NCI-H1930 (cell line): ENCODE measurements around the gene RPS4Y1.

Experiments used
- DNase-seq, 2 experiments: peaks; one replicate each; lab custom pipeline; 2025; lab: John Stamatoyannopoulos, UW

RPS4Y1 gene

DNA sequence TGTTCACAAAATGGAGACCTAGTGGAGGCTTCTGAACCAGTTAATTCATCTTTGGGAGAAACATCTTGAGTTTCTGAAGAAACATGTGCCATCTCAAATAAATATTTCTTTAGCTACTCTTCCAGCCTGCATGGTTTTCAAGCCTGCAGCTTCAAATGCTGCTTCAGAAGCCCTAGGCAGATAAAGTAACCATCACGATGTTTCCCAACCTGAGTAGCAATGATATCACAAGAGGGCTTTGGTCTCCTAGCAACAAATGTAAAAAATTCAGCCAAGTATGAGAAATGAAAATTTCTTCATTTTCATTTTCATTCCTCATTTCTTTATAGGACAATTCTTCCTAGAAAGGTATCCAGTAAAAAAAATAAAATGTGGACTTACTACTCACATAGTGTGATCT lies 42.2 kb downstream of the RPS4Y1 start:
- DNase-seq, result no peak

GRCh38 chrY:2885880-2886279 lies 44.5 kb downstream of the RPS4Y1 start:
- DNase-seq, result no peak

DNA sequence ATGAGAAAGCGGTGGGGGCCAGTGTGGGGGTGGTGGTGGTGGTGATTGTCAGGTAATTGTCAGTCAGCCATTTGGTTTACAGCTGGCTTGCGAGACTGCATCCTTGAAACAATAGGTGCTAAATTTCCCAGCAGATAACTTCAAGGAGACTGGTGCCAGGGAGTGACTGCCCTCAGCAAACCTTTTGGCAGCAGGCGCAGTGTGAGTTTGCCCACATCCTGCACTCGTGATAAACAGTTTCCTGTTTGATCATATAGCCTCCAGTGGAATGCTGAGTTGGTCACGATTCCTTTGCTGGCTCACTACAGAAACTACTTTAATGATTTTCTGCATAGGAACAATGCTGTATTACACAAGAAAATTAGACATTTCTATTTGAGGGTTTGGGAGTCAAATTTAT lies 46.0 kb downstream of the RPS4Y1 start:
- DNase-seq, result no peak

GRCh38 chrY:2887955-2888354 lies 46.6 kb downstream of the RPS4Y1 start:
- DNase-seq, result no peak

DNA sequence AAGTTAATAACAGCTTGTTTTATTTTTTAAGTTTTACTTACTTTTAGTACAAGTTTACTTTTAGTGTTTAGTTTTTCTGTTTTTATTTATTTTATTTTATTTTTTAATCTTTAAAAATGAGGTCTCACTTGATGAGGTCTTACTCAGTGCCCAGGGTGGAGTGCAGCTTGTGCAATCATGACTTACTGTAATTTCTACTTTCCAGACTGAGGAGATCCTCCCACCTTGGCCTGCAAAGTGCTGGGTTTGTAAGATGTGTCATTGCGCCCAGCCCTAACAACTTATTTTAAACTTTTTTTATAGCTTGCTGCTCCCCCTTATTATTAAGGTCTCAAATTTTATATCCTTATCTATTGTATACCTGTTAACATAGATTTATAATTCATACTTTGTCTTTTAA lies 52.1 kb downstream of the RPS4Y1 start:
- no peak for DNase-seq

DNA sequence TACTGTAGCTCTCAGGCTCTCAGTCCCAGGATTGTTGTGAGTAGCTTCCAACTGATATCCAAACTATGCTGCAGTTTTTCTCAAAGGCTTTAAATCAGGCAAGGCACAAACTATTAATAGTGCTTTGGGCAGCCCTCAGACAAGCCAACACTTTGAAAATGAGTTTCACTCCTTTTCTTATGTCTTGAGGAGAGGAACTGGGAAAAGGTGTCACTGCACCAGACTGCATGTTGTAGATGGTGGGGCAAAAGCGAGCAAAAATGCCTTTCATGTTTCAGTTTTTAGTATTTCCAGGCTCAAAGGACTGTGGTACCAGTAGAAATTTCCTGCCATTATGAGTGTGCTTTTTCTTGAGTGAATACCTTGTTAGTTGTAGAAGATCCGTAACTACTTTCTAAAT lies 54.6 kb downstream of the RPS4Y1 start:
- no peak for DNase-seq

DNA sequence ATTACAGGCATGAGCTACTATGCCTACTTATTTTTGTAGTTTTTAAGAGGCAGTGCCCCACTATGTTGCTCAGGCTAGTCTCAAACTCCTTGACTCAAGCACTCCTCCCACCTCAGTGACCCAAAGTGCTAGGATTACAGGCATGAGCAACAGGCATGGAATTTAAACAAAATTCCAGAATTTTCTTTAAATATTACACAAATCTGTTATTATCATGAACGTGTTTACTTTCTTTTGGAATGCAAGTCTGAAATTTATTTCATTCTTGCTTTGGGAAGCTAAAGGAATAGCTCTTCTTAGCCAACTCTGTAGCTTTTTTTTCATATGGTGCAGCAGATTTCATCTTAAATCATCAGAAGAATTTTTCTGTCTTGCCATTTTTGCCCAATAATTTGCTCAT lies 66.0 kb downstream of the RPS4Y1 start:
- DNase-seq, result no peak

- DNase-seq, result no peak
Observed at GRCh38 chrY:2913066-2913815, 71.8 kb downstream of the RPS4Y1 start.
